ENCODE data around the gene TBC1D4. TPM values are rescaled to one million over a fixed set of nuclear protein-coding genes. Genes with fewer than 3 reads are reported as not detected.

The TBC1D4 gene
- total RNA-seq, 1 donor from 2014 or later, result 1.5 TPM

DNA sequence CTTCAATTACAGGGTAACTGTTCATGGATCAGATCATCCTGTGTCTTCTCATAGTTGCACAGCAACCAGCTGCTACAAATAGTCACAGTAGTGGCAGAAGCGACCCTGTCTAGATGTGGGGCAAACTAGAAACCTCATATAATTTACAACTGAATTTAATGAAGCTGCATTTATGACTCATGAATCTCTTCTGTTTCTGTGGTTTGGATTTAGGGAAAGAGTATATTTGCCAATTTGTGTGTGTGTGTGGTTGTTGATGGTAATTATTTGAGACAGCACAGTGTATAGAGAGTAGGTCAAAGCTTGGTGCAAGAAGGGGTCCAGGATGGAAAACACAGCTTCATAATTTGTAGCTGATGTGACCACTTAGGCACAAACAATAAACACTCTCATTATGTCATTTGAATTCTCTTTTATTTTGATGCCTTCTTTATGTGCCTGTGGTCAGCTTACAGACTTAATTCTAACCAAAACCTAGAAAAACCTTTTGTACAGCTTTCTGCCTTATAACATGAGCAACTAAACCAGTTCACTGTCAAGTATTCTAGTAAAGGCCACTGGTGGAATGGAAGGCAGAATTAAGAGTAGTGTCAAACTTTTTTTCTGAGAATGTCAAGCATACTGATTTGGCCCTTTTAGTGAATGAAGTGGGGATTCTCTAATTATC, 218.1 kb downstream of the TBC1D4 start:
- intact Hi-C loops (cut with micrococcal nuclease), result no loop called here
- H3K4me1 Mint-ChIP-seq, result no peaks in the 10 kb centered on the region
- H3K27ac Mint-ChIP-seq, result no peak overlapping the region
- H3K27me3 Mint-ChIP-seq, result no peaks in the 10 kb centered on the region
- POLR2A ChIA-PET, result no interaction called here
- DNase-seq, result no peak
- TF ChIP-seq, protein P1, sequence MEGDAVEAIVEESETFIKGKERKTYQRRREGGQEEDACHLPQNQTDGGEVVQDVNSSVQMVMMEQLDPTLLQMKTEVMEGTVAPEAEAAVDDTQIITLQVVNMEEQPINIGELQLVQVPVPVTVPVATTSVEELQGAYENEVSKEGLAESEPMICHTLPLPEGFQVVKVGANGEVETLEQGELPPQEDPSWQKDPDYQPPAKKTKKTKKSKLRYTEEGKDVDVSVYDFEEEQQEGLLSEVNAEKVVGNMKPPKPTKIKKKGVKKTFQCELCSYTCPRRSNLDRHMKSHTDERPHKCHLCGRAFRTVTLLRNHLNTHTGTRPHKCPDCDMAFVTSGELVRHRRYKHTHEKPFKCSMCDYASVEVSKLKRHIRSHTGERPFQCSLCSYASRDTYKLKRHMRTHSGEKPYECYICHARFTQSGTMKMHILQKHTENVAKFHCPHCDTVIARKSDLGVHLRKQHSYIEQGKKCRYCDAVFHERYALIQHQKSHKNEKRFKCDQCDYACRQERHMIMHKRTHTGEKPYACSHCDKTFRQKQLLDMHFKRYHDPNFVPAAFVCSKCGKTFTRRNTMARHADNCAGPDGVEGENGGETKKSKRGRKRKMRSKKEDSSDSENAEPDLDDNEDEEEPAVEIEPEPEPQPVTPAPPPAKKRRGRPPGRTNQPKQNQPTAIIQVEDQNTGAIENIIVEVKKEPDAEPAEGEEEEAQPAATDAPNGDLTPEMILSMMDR (IDR thresholded peaks at IDR 0.05), result no peak
- no peaks in the 10 kb centered on the region for H3K9me3 Mint-ChIP-seq
- H3K4me3 Mint-ChIP-seq, result no peak overlapping the region
- no peak for ATAC-seq (ENCODE audit: low read depth)
- H3K36me3 Mint-ChIP-seq (ENCODE audit: low read depth), result no peaks in the 10 kb centered on the region
- CTCF ChIA-PET, result no interaction called here

DNA sequence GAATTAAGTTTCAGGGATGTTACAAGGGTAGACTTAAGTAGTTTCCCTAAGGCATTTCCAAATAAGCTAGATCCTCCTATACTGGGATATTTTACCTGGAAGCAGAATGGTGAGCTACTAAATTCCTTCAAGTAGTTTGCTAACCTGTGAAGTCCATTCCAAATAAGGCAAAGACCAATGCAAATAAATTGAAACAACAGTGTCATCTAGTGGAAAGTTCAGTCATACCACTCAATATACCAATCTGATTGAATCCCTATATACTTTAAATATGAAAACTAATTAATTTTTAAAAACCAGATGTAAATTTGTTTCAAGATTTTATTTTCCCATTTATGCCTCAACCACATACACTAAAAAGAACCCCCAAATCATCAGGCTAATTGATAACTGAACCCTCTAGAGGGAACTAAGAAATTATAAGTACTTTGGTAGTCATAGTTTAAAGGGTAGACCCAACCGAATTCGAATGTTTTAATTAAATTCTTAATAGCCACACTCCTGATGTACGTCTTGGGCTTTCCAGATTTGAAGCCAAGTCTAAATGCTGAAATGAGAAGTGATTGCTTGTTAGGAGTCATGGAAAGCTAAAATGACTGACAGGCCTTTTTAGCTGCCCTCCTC, 223.7 kb downstream of the TBC1D4 start:
- no peaks in the 10 kb centered on the region for H3K9me3 Mint-ChIP-seq
- CTCF ChIA-PET, result no interaction called here
- DNase-seq, result no peak
- H3K36me3 Mint-ChIP-seq (ENCODE audit: low read depth), result no peaks in the 10 kb centered on the region
- H3K4me3 Mint-ChIP-seq, result no peak overlapping the region
- H3K4me1 Mint-ChIP-seq, result no peaks in the 10 kb centered on the region
- H3K27ac Mint-ChIP-seq, result no peak overlapping the region
- POLR2A ChIA-PET, result no interaction called here
- intact Hi-C loops (cut with micrococcal nuclease), result no loop called here
- no peak for ATAC-seq (ENCODE audit: low read depth)
- H3K27me3 Mint-ChIP-seq, result peaks cover 4% of the 10 kb centered on the region
- TF ChIP-seq, protein P1 (IDR thresholded peaks at IDR 0.05), result no peak

- no peaks in the 10 kb centered on the region for H3K9me3 Mint-ChIP-seq
- CTCF ChIA-PET, result no interaction called here
- ATAC-seq (ENCODE audit: low read depth) (no peak), DNase-seq (no peak)
- intact Hi-C loops (cut with micrococcal nuclease), result no loop called here
- TF ChIP-seq, protein P1 (IDR thresholded peaks at IDR 0.05), result no peak
- peaks cover 4% of the 10 kb centered on the region for H3K27me3 Mint-ChIP-seq
- H3K36me3 Mint-ChIP-seq (ENCODE audit: low read depth), result no peaks in the 10 kb centered on the region
- no peak overlapping the region for H3K4me3 Mint-ChIP-seq
- H3K4me1 Mint-ChIP-seq, result no peaks in the 10 kb centered on the region
- no peak overlapping the region for H3K27ac Mint-ChIP-seq
- POLR2A ChIA-PET, result no interaction called here
These were observed 225.0 kb downstream of the TBC1D4 start for GRCh38 chr13:75256922-75257321.

DNA sequence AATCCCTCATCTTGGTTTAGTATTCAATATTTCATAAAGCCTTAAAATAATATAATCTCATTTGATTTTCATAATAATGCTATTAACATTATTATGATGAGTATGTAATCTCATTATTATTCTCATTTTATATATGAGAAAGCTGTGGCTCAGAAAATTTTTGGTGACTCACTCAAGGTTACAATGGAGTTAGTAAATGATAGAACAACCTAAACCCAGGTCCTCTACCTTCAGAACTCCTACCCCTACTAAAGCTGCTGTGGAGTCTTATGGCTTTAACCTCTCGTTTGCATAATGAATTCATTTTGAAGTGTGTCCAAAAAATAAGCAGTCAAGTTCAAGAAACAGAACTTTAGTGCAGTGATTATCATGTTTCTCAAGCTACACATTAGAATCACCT, 226.3 kb downstream of the TBC1D4 start:
- CTCF ChIA-PET, result no interaction called here
- POLR2A ChIA-PET, result no interaction called here
- H3K27ac Mint-ChIP-seq, result no peak overlapping the region
- TF ChIP-seq, protein P1 (IDR thresholded peaks at IDR 0.05), result no peak
- H3K36me3 Mint-ChIP-seq (ENCODE audit: low read depth), result no peaks in the 10 kb centered on the region
- no peaks in the 10 kb centered on the region for H3K4me1 Mint-ChIP-seq
- H3K9me3 Mint-ChIP-seq, result no peaks in the 10 kb centered on the region
- DNase-seq, result no peak
- no peak overlapping the region for H3K4me3 Mint-ChIP-seq
- peaks cover 7% of the 10 kb centered on the region for H3K27me3 Mint-ChIP-seq
- no peak for ATAC-seq (ENCODE audit: low read depth)
- intact Hi-C loops (cut with micrococcal nuclease), result no loop called here

DNA sequence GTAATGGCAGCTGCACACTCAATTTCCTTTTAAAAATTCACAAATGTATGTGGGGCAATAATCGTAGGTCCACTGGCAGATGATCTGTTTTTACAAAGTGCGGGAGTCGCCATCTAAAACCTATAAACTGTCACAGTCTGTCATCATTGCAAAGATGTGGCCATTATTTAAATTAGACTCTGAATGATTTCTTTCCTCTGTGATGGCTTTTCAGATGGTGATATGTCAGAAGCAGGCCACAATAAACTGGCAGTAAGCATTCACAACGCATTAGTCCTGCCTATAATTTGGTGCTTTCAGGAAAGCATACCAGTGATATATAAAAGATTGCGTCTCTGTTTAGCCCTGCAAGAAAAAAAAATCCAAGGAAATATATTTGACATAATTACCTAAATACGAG, 226.8 kb downstream of the TBC1D4 start:
- peaks cover 7% of the 10 kb centered on the region for H3K27me3 Mint-ChIP-seq
- no peak overlapping the region for H3K27ac Mint-ChIP-seq
- POLR2A ChIA-PET, result no interaction called here
- CTCF ChIA-PET, result no interaction called here
- no peaks in the 10 kb centered on the region for H3K36me3 Mint-ChIP-seq (ENCODE audit: low read depth)
- TF ChIP-seq, protein P1 (IDR thresholded peaks at IDR 0.05), result no peak
- DNase-seq (no peak), ATAC-seq (ENCODE audit: low read depth) (no peak)
- no peaks in the 10 kb centered on the region for H3K9me3 Mint-ChIP-seq
- H3K4me3 Mint-ChIP-seq, result no peak overlapping the region
- H3K4me1 Mint-ChIP-seq, result no peaks in the 10 kb centered on the region
- intact Hi-C loops (cut with micrococcal nuclease), result no loop called here

Data from activated B cell treated with CpG ODN at 0.5 μM for 24 hours (primary cell).